K562 (cell line): ENCODE data around the gene HBQ1. TPM values are rescaled to one million over a fixed set of nuclear protein-coding genes. Genes with fewer than 3 reads are reported as not detected.

Source experiments
- DDX20 ChIP-seq: fragments of 450-650 bp; IDR thresholded peaks from 2 replicates; pipeline ENCODE4 v1.6.1; 2016; ENCODE audit warnings: missing genetic modification characterization, low read depth, mild to moderate bottlenecking, missing compliant biosample characterization, moderate library complexity
- EHMT2 ChIP-seq: fragments of 450-650 bp; IDR thresholded peaks from 2 replicates; pipeline ENCODE4 v1.6.1; 2018; ENCODE audit warnings: antibody characterized with exemption
- ESRRA ChIP-seq: fragments of 450-650 bp; IDR thresholded peaks from 2 replicates; pipeline ENCODE4 v1.6.1; 2014; ENCODE audit warnings: low read depth, mild to moderate bottlenecking, moderate library complexity, borderline replicate concordance
- FOXA1 ChIP-seq: fragments of 450-650 bp; IDR thresholded peaks from 2 replicates; pipeline ENCODE4 v1.6.1; 2016; ENCODE audit warnings: mild to moderate bottlenecking, borderline replicate concordance
- HMGN3 ChIP-seq: IDR thresholded peaks from 2 replicates; pipeline ENCODE4 v1.6.1; 2011; ENCODE audit warnings: borderline replicate concordance, low read depth, mild to moderate bottlenecking, mixed read lengths, low read length; ENCODE audit not compliant: insufficient read length; ENCODE audit errors: extremely low read depth
- MIER1 ChIP-seq: fragments of 450-650 bp; IDR thresholded peaks from 2 replicates; pipeline ENCODE4 v1.6.1; 2016; ENCODE audit warnings: antibody characterized with exemption, mild to moderate bottlenecking, low read depth
- MTA3 ChIP-seq: fragments of 450-650 bp; formaldehyde crosslinking; IDR thresholded peaks from 2 replicates; pipeline ENCODE4 v1.6.1; 2017; ENCODE audit warnings: mild to moderate bottlenecking, borderline replicate concordance
- NFIX ChIP-seq: fragments of 250-450 bp; sonication (Bioruptor Pico); IDR thresholded peaks from 2 replicates; pipeline ENCODE4 v1.4.0; 2020; ENCODE audit warnings: low read depth, mild to moderate bottlenecking, moderate library complexity
- NR3C1 ChIP-seq: sonication (generic); formaldehyde crosslinking; IDR thresholded peaks from 2 replicates; pipeline ENCODE4 v1.8.1; 2022; ENCODE audit warnings: missing genetic modification reagents
- RFX7 ChIP-seq: fragments of 250-450 bp; sonication (Bioruptor Pico); IDR thresholded peaks from 2 replicates; pipeline ENCODE4 v1.5.1; 2021; ENCODE audit warnings: mild to moderate bottlenecking
- SP2 ChIP-seq: IDR thresholded peaks from 2 replicates; pipeline ENCODE4 v1.6.1; 2011; ENCODE audit warnings: mild to moderate bottlenecking, low read depth, low read length, moderate library complexity; ENCODE audit not compliant: poor library complexity, severe bottlenecking; ENCODE audit errors: extremely low read depth
- TEAD1 ChIP-seq, 2 experiments: fragments of 450-650 bp in 1 of 2; sonication (generic) in 1 of 2; formaldehyde crosslinking; IDR thresholded peaks; 2 replicates each; pipeline versions ENCODE4 v1.4.0 to v1.8.0; 2020 to 2022; ENCODE audit warnings: mild to moderate bottlenecking in 2 of 2, missing genetic modification reagents in 1 of 2
- THRAP3 ChIP-seq: fragments of 450-650 bp; IDR thresholded peaks from 2 replicates; pipeline ENCODE4 v1.6.1; 2016; ENCODE audit warnings: mild to moderate bottlenecking, inconsistent platforms, borderline replicate concordance
- ZNF785 ChIP-seq: fragments of 250-450 bp; sonication (Bioruptor Pico); IDR thresholded peaks from 2 replicates; pipeline ENCODE4 v1.4.0; 2020; ENCODE audit warnings: mild to moderate bottlenecking
- ZZZ3 ChIP-seq: fragments of 450-650 bp; IDR thresholded peaks from 2 replicates; pipeline ENCODE4 v1.6.1; 2016; ENCODE audit warnings: antibody characterized with exemption, mild to moderate bottlenecking, moderate library complexity
- polyA plus RNA-seq, 8 experiments: library from polyadenylated mRNA; depleted of rRNA in 4 of 8; stranded (reverse) in 5 of 8; unstranded in 3 of 8; fragments of >200 nt; fragmentation: Nextera tagmentation in 2 of 8; fragmentation: Illumina TruSeq in 1 of 8; extraction: Ambion mirVana in 2 of 8; extraction: Trizol in 1 of 8; gene quantifications; 2 replicates each; pipeline versions ENCODE4 v1.2.1 to v1.2.3, GENCODE V29; 2011 to 2014; ENCODE audit warnings: inconsistent platforms in 1 of 8, missing spikeins in 1 of 8
- total RNA-seq, 7 experiments: library from RNA; depleted of rRNA in 6 of 7; stranded (reverse); fragments of >200 nt in 6 of 7; fragmentation: Illumina TruSeq in 2 of 7; extraction: Trizol in 2 of 7; gene quantifications; 2 replicates each; pipeline versions ENCODE4 v1.2.1 to v1.2.3, GENCODE V29; 2011 to 2021; ENCODE audit warnings: low replicate concordance in 1 of 7
- TF ChIP-seq, protein P1 (sequence below): fragments of 450-650 bp; IDR thresholded peaks from 2 replicates; pipeline ENCODE4 v1.6.1; 2018; ENCODE audit not compliant: partially characterized antibody
- TF ChIP-seq, protein P2 (sequence below): fragments of 450-650 bp; formaldehyde crosslinking; IDR thresholded peaks from 2 replicates; pipeline ENCODE4 v1.4.0; 2020; ENCODE audit warnings: mild to moderate bottlenecking
- TF ChIP-seq, protein P3 (sequence below): fragments of 250-450 bp; sonication (Bioruptor Pico); IDR thresholded peaks from 2 replicates; pipeline ENCODE4 v1.4.0; 2020
- TF ChIP-seq, protein P4 (sequence below): sonication (generic); formaldehyde crosslinking; IDR thresholded peaks from 2 replicates; pipeline ENCODE4 v1.8.1; 2022; ENCODE audit warnings: missing genetic modification reagents

Gene HBQ1
- total and polyA plus RNA-seq, 9 of the 15 experiments (the other 6 are each of a cell fraction or from before 2014, with no cell fraction given), result 2.3 to 190 (median 19.8) TPM

DNA sequence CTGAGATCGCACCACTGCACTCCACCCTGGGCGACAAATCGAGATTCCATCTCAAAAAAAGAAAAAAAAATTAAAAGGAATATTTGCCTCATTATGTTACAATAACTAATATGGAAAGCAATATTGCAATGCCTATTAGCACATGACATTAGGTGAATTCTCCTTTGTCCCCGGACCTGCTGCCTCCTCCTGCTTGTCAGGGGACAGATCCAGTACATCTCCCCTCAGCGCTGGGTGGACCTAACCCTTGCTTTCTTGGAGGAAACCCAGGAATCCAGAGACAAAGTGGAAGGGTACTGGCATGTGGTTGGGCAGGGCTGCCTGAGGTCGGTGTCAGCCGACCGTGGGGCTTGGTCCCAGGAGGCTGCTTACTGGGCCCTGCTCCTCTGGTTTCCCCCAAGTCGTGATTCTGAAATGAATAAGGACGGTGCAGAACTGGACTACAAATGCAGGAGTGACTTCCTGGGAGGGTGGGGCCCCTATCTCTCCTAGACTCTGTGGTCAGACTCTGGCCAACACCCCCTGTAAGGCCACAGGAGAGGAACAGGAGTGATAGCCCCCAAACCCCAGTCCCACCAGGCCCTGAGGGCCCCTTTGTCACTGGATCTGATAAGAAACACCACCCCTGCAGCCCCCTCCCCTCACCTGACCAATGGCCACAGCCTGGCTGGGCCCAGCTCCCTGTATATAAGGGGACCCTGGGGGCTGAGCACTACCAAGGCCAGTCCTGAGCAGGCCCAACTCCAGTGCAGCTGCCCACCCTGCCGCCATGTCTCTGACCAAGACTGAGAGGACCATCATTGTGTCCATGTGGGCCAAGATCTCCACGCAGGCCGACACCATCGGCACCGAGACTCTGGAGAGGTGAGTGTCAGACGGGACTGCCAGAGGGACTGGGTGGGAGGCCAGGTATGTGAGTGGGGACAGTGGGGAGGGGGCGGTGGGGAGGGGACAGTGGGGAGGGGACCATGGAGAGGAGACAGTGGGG, 27.8 kb upstream of the HBQ1 start, which contains the start of gene HBZ (continued):
- TF ChIP-seq, protein P1, sequence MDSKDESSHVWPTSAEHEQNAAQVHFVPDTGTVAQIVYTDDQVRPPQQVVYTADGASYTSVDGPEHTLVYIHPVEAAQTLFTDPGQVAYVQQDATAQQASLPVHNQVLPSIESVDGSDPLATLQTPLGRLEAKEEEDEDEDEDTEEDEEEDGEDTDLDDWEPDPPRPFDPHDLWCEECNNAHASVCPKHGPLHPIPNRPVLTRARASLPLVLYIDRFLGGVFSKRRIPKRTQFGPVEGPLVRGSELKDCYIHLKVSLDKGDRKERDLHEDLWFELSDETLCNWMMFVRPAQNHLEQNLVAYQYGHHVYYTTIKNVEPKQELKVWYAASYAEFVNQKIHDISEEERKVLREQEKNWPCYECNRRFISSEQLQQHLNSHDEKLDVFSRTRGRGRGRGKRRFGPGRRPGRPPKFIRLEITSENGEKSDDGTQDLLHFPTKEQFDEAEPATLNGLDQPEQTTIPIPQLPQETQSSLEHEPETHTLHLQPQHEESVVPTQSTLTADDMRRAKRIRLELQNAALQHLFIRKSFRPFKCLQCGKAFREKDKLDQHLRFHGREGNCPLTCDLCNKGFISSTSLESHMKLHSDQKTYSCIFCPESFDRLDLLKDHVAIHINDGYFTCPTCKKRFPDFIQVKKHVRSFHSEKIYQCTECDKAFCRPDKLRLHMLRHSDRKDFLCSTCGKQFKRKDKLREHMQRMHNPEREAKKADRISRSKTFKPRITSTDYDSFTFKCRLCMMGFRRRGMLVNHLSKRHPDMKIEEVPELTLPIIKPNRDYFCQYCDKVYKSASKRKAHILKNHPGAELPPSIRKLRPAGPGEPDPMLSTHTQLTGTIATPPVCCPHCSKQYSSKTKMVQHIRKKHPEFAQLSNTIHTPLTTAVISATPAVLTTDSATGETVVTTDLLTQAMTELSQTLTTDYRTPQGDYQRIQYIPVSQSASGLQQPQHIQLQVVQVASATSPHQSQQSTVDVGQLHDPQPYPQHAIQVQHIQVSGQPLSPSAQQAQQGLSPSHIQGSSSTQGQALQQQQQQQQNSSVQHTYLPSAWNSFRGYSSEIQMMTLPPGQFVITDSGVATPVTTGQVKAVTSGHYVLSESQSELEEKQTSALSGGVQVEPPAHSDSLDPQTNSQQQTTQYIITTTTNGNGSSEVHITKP, result peak; percentile 18
- TF ChIP-seq ZNF785 (no peak), SP2 (no peak), NR3C1 (CRISPR knock-in tag) (no peak), FOXA1 (no peak), MIER1 (no peak), MTA3 (peak; percentile 60; the same call in 1 of the 2 replicates), THRAP3 (no peak), ESRRA (no peak; the same call in 1 of the 2 replicates), NFIX (CRISPR knock-in tag) (no peak), RFX7 (CRISPR knock-in tag) (no peak), EHMT2 (no peak), ZZZ3 (no peak), DDX20 (tag) (no peak), HMGN3 (no peak), TEAD1 (CRISPR knock-in tag; IDR thresholded peaks at IDR 0.05) (no peak)
- TF ChIP-seq, protein P2, sequence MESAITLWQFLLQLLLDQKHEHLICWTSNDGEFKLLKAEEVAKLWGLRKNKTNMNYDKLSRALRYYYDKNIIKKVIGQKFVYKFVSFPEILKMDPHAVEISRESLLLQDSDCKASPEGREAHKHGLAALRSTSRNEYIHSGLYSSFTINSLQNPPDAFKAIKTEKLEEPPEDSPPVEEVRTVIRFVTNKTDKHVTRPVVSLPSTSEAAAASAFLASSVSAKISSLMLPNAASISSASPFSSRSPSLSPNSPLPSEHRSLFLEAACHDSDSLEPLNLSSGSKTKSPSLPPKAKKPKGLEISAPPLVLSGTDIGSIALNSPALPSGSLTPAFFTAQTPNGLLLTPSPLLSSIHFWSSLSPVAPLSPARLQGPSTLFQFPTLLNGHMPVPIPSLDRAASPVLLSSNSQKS (CRISPR knock-in tag), result no peak
- TF ChIP-seq, protein P3, sequence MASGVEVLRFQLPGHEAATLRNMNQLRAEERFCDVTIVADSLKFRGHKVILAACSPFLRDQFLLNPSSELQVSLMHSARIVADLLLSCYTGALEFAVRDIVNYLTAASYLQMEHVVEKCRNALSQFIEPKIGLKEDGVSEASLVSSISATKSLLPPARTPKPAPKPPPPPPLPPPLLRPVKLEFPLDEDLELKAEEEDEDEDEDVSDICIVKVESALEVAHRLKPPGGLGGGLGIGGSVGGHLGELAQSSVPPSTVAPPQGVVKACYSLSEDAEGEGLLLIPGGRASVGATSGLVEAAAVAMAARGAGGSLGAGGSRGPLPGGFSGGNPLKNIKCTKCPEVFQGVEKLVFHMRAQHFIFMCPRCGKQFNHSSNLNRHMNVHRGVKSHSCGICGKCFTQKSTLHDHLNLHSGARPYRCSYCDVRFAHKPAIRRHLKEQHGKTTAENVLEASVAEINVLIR (CRISPR knock-in tag), result no peak
- TF ChIP-seq, protein P4, sequence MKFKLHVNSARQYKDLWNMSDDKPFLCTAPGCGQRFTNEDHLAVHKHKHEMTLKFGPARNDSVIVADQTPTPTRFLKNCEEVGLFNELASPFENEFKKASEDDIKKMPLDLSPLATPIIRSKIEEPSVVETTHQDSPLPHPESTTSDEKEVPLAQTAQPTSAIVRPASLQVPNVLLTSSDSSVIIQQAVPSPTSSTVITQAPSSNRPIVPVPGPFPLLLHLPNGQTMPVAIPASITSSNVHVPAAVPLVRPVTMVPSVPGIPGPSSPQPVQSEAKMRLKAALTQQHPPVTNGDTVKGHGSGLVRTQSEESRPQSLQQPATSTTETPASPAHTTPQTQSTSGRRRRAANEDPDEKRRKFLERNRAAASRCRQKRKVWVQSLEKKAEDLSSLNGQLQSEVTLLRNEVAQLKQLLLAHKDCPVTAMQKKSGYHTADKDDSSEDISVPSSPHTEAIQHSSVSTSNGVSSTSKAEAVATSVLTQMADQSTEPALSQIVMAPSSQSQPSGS (CRISPR knock-in tag), result no peak
